Forelimb muscle (tissue), 1 donor: ENCODE results near the gene CAPN9. TPM values are rescaled to one million over a fixed set of nuclear protein-coding genes. Genes with fewer than 3 reads are reported as not detected.
A peak's percentile ranks its signal among the peaks of the same experiment; 100 is the strongest.
"Not testable (repeated sequence)": the region's sequence is repeated elsewhere in the genome, so short reads cannot be mapped to it uniquely, and the experiment has no call there.

Experiments
- DNase-seq: peaks from one replicate; pipeline ENCODE4 v3.0.0-alpha.2; 2013; ENCODE audit warnings: low read depth
- polyA plus RNA-seq: library from polyadenylated mRNA; unstranded; fragments of 120-200 nt; gene quantifications from one replicate; pipeline ENCODE4 v1.2.1, GENCODE V29; 2013; ENCODE audit not compliant: insufficient read length

CAPN9 gene
- polyA plus RNA-seq, 1 donor: 0.47 TPM

DNA sequence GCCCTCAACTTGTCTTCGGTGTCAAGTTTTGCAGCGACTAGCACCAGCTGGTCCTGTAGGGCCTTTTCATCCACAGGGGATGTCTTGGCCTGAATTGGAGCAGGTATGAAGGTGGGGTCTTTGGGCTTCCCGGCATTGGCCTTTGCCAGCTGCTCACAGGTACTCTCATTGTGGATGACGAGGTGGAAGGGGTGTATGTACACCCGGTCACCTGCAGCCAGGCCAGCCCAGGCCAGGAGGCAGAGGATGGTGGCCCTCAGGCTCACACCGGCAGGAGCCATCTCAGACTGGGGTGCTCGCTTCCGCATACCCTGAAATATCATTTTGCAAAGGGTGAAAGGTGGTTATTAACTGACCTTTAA lies 36.7 kb upstream of the CAPN9 start:
- no peak for DNase-seq

DNA sequence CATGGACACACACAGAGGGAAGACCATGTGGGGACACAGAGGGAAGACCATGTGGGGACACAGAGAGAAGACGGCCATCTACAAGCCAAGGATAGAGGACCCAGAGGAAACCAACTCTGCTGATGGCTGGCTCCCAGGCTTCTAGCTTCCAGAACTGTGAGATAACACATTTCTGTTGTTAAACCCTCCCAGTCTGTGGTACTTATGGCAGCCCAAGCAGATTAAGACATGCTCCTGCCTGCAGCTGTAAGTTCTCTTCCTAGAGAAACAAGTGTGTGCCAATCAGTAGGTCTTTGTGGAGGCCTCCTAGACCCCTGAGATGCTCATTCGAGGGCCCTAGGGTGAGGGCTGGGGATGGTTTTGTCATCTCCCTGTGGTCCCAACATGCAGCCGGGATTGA lies 35.9 kb upstream of the CAPN9 start:
- no peak for DNase-seq

DNA sequence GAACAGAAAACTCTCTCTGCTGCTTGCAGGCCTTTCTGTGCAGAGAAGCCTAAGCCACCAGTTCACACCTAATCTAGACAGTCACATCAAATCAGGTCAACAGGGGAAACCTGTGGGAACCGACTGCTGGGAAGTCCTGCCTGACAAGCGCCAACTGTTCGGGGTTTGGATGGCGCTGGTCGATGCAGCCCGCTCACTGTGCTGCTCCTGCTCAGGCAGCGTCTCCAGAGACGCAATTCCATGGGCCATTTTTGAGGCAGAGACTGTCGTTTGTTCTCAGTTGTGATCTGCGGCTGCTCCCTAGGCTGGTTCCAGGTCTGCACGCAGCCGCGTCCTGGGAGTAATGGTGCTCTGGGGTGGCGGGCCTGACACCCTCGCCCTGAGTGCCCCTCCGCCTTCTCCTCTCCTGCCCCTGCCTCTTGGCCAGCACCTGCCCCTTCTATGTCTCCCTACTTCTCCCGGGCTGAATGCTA lies 34.7 kb upstream of the CAPN9 start:
- no peak for DNase-seq

DNA sequence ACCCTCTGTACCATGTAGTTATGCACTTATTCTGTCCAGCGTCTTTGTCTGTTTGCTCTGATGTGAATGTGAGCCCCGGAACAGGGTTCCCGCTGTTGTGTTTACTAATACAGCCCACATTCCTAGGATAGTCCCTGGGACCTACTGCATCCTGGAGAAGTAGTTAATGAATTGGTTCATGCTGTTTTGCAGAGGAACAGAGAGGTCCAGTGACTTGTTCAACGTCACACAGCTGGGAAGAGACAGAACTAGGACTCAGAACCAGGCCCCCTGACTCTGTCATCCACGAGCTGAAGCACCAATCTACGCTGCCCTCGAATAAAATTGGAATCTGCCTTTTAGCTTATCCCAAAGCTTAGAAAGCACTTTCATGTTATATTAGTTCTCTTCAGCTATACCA lies 34.0 kb upstream of the CAPN9 start:
- no peak for DNase-seq

DNA sequence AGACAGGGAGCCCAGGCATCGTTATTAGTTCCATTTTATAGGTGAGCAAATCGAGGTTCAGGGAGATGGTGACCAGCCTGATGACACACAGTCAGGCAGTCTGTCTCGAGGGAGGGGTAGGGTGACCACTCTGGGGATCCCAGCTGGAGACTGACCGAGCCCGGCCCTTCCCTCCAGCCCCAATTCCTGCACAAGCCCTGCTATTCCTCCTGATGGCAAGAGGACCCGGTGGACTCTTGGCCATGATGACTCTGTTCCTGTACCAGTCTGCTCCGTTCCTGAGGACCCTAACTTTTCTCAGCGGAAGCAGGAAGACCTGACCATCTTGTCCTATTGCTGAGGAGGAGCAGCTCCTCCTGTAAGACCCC lies 33.7 kb upstream of the CAPN9 start:
- no peak for DNase-seq

DNA sequence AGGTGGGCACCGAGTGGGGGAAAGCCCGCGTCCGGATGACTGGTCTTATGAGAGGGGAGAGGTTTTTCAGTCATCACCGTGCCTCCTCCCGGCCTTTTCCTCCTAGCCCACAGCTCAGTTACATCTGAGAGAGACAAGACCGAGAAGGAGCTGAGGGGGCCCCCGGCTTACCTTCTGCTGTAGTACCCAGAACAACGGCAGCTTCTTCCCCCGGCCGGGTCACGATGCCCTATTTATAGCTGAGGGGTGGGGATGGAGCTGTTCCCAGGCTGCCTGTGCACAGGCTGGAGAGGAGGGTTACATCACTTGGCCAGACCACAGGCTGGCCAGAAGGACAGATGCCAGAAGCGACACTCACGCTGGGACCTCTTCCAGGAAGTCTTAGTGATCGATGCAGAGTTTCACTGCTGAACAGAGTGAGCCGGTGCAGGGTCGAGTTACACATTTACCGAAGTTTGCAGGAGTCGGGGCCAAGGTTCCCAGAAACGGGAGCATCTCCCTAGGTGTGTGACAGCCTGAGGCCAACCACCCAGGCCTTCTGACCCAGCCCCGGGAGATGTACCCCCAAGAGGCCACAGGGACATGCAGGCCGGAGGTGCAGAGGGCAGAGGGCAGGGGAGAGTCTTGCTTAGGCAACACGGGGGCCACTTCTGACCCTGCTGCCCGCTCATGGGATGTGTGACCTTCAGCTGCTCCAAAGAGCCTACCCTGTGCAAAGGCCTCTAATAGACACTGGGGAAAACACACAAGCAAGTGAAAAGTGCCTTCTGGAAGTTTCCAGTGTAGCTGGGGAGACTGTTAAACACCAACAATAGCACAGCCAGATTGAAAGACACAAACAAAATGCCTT lies 33.0 kb upstream of the CAPN9 start, which contains the start of gene AGT:
Gene AGT, minus strand, starts transcription at position 208 of the 850 bp plus-strand sequence. CDS start 3,299 bp downstream, outside the sequence.
- peak; percentile 69 for DNase-seq

DNA sequence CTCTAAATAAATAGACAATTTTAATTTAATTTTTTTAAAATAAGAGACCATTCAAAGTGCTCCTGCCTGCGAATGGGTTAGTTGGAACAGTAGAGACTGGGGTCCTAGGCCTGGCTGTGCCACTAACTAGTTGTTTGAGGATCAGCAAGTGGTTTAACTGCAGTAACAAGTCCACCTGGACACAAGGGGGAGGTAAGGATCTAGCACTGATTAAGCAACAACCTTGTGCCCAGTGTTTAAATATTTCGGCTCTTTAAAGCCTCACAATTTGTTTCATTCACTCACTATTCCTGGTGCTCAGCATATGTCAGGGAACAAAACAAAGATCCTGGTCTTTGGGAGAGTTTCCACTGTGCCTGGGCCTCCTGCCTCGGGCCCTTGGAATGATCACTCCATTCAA lies 31.7 kb upstream of the CAPN9 start:
- DNase-seq: no peak

DNA sequence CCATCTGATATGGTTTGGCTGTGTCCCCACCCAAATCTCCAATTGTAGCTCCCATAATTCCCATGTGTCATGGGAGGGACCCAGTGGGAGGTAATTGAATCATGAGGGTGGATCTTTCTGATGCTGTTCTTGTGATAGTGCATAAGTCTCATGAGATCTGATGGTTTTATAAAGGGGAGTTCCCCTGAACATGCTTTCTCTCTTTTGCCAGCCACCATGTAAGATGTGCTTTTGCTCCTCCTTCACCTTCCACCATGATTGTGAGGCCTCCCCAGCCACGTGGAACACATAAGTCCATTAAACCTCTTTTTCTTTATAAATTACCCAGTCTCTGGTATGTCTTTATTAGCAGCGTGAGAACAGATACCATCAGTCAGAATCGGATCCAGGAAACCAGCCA lies 30.7 kb upstream of the CAPN9 start:
- not testable (repeated sequence) for DNase-seq

DNA sequence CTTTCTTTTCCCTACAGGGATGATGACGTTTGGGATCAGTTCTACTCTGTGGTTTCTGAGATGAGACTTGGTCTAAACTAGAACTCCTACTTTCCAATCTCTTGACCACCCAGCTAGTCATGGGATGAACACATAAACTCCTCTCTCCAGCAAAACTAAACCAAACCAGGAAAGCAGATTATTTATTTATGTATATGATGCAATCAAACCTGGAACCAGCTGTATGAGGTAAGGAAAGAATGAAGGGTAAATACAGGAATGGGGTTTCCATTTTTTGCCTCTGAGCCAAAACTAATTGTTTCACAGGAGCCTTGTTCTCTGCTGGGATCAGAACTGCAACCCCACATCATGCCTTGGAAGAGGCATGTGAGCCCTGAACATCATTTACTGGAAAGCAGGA lies 29.9 kb upstream of the CAPN9 start:
- no peak for DNase-seq

DNA sequence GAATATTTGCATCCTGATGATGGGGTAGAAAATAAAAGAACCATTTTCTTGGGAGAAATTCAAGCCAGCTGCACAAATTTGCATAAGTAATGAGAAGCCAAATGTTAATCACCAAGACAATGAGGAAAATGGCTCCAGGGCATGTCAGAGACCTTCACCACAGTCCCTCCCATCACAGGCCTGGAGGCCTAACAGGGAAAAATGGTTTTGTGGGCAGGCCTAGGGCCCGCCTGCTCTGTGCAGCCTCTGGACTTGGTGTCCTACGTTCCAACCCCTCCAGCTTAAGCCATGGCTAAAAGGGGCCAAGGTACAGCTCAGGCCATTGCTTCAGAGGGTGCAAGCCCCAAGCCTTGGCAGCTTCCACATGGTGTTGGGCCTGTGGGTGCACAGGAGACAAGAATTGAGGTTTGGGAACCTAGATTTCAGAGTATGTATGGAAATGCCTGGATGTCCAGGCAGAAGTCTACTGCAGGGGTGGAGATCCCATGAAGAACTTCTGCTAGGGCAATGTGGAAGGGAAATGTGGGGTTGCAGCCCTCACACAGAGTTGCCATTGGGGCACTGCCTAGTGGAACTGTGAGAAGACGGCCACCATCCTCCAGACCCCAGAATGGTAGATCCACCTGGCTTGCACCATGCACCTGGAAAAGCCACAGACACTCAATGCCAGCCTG lies 25.2 kb upstream of the CAPN9 start:
- DNase-seq: not testable (repeated sequence)

DNA sequence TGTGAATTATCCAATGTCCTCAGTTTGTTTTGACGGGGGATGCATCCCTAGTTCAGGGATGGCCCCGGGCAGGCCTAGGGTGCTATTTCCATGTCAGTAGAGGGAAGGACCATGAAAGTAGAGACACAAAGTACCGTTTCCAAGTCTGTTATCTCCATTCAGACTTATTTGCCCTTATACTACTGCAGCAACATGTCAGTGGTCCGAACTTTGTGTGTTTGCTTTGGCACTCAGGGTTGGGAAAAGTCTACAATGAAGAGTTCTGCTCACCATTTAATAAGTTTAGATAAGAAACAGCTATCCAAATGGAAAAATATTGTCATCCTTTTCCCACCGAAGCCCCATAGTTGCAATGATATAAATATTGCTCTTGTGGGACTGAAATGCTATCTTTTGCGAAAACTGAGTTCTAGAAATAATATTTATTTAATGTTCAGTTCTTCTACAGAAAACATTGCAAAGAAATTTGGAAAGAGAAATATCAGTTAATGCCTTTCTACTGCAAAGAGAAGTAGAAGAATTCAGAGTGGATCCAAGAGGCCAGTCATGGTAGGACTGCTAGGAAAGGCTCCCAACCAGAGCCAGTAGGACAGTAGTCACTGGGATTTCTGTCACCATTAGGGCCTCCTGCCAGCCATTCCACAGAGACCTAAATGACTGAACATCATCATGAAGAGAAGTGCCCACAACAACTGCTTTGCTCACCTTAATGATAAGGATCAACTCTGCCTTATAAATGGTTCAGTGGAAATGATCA lies 21.8 kb upstream of the CAPN9 start:
- no peak for DNase-seq

DNA sequence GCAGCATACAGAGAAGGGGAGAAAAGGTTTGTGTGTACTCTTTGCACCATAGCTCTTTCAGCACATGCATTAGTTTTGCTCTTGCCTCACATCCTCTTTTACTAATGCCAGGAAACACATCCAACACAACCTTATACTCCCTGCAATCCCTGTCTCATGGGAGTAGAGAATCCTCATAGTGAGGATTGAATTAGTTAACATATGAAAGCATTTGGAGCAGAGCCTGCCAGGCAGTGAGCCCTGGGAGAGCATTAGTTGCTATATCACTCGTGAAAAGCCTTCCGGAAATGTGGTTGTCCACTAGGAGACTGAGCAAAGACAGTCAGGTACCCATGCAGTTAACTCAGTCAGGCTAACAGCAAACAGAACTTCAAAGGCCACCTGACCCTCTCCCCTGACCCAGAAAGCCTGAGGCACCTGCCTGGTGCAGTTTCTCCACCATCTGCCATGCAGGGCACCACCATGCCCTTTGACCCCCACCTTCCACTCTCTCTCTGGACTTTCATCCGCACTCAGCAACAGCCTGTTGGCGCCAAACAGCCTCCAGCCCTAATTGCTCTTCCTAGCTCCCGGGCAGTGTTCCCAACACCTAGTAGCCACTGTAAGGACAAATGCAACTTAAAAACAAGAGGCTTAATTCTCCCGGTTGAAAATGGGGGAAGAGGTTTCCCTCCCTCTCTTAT lies 18.3 kb upstream of the CAPN9 start:
- peak; percentile 34 for DNase-seq

DNA sequence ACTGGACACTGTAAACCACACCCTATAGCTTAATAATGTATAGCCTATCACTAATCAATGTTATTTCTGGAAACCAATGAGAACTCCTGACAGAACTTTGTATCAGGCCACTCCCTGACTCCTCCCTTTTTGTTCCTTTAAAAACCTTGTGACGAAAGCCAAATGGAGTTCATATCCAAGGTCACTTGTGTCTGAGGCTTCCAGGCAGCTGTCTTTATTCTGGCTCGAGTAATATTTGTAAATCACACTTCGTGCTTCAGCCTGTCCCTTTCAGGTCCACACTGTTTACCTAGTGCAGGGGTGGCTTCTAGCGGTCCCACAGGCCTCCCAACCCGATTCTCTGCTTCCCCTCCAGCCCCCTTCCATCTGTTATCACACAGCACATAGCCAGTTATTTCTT lies 16.2 kb upstream of the CAPN9 start:
- DNase-seq: no peak

DNA sequence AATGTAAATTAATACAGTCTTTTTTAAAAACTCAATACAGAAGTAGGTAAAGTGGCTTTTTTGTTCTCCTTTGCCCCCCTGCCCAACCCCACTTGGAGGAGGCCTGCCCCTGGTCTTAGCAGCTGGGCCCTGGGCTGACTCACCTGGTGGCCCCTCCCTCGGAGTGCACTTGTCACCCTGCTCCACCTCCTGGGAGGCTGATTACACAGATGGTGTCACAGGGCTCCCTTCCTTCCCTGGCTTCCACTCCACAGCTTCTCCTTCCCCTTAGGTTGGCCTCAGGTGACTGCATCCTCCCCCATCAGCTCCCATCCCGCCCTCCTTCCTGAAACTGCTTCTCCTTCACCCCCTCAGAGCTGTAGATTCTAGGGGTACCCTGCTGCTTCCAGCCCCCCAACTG lies 11.7 kb upstream of the CAPN9 start:
- DNase-seq: no peak

DNA sequence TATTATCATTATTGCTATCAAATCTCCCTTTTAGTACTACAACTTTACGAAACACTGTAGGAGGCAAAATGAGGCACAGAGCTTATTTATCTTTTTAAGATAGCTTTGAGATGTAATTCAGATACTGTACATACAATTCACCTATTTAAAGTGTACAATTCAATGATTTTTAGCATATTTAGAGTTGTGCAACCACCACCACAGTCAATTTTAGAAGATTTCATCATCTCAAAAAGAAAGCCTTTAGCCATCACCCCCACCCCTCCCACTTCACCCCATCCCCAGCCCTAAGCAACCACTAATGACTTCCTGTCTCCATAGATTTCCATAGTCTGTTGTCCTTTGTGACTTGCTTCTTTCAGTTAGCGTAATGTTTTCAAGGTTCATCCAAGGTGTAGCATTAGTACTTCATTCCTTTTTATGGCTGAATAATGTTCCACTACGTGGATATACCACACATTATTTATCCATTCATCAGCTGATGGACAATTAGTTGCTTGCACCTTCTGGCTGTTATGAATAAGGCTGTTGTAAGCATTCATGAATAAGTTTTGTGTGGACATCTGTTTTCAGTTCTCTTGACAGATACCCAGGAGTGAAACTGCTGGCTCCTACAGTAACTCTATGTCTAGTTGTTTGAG lies 9.4 kb upstream of the CAPN9 start:
- DNase-seq: no peak

DNA sequence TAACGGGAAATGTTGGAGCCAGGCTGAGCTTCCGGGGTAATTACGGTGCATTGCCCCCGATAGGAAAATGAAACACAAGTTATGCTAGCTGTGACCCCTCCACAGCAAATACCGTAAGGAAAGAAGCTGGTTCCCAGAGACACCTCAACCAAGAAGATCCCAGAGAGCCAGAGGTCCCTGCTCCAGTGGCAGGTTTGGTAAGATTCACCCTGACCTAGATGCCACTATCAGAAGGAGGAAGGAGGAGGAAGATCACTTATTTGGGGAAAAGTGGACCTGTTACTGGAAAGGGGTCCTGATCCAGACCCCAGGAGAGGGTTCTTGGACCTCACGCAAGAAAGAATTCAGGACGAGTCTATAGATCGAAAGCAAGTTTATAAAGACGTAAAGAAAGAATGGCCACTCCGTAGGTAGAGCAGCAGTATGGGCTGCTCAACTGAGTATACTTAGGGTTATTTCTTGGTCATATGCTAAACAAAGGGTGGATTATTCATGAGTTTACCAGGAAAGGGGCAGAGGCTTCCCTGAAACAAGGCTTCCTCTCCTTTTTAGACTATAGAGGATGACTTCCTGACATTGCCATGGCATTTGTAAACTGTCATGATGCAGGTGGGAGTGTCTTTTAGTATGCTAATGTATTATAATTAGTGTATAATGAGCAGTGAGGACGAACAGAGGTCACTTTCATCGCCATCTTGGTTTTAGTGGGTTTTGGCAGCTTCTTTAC lies 7.5 kb upstream of the CAPN9 start:
- no peak for DNase-seq

DNA sequence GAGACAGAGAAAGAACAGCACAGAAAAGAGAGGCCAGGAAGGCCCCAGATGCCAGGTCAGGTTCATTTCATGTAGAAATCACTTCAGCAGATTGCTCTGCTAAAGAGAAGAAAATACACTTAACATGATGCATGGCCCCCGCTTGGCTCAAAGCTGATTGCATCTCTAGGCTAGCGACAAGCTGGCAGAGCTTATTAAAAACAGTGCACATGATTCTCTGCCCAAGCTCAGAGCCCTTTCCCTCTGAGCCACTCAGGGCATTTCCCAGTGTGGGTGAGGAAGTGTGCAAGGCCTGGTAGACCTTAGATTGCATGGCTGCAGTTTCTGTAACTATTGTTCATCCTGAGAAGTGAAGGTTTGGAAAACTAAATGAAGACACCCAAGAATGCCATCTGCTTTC lies 3.3 kb upstream of the CAPN9 start:
- DNase-seq: no peak

DNA sequence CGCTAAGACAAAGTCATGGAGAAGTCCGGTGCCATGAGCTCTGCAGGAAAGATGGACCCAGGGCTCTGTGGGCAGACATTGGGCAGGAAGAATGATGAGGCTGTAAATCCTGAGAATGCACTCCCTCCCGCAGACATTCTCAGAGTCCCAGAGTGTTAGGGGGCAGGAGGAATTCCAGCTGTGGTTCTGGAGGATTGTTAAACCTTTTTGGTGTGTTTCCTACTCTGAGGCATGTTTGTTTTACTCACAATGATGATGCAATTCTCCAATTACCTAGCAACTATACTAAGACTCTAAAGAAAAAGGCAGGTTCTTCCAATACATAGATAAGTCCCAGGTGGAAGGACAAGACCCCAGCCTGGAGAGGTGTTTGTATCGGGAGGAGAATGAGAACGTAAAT lies 2.8 kb upstream of the CAPN9 start:
- DNase-seq: no peak

DNA sequence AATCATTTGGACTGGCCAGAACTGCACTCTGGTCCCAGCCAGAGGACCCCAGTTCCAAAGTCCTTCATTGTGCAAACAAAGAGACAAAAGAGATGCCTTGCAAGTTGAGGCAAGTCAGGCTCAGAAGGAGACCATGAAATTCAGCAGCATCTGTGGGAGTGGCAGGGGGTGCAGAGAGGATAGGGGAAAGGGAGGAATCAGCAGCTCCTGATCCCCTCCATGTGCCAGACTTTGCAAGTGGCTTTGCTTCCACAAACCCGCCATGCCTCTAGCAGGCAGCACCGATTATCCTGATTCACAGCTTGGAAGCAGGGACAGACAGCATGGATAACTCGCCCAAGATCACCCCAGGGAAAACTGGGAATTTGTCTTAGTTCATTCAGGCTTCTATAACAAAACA lies 2.1 kb upstream of the CAPN9 start:
- no peak for DNase-seq

DNA sequence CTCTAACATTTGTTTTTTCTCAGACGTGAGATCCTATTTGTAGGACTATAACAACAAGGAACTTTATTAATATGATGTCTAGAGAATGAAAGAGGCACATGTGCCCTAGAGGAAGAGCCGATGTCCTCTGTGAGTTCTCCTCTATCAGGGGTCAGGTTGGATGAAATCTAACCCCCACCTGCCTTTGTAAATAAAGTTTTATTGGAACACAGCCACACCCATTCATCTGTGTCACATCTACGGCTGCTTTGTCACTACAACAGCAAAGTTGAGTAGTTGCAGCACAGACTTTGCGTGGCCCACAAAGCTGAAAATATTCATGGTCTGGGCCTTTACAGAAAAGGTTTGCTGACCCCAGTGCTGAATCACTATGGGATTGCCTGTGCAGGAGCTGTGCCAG lies 571 bp upstream of the CAPN9 start:
- DNase-seq: no peak
